ENCODE data around the gene XYLT2.

- TF ChIP-seq CTCF (IDR thresholded peaks at IDR 0.05; ENCODE audit: insufficient read depth, low read depth, low read length) (no peak), EZH2 (IDR thresholded peaks at IDR 0.05; ENCODE audit: insufficient read depth, low read length) (no peak)
Measured at GRCh38 chr17:50307654-50308053, 38.3 kb upstream of the XYLT2 start.

Measured in astrocyte (in vitro differentiated cells and primary cell).